OCI-LY7 (cell line): Measurements from ENCODE around the gene TLL2. TPM values are rescaled to one million over a fixed set of nuclear protein-coding genes. Genes with fewer than 3 reads are reported as not detected.

Experiments used
- BruUV-seq: library from RNA; stranded (reverse); fragments of 400-500 nt; replicated peaks from 2 replicates; lab custom pipeline; 2021; lab: Mats Ljungman, UMichigan
- CTCF ChIA-PET: fragments of 300-600 bp; sonication (Branson Sonifier 250); formaldehyde crosslinking; loops from one replicate; lab custom pipeline; 2022; ENCODE audit warnings: antibody characterized with exemption; ENCODE audit not compliant: unreplicated experiment; lab: Charles Lee
- POLR2A ChIA-PET: fragments of 300-600 bp; sonication (Branson Sonifier 250); formaldehyde crosslinking; loops from one replicate; lab custom pipeline; 2022; ENCODE audit warnings: antibody characterized with exemption; lab: Charles Lee
- DNase-seq: peaks from one replicate; pipeline ENCODE4 v3.0.0-alpha.2; 2015; ENCODE audit warnings: low spot score
- H2AFZ ChIP-seq: fragments of 200-600 bp; sonication (generic), shearing (Covaris generic); 2 replicates; pipeline ENCODE4 v1.6.1; 2014; ENCODE audit warnings: mild to moderate bottlenecking, antibody characterized with exemption, low read length, moderate library complexity
- H3K27ac ChIP-seq: fragments of 200-600 bp; sonication (generic); 2 replicates; pipeline ENCODE4 v1.5.1; 2014; ENCODE audit warnings: mixed run types, low read depth, mild to moderate bottlenecking, moderate library complexity, low read length, inconsistent platforms; ENCODE audit not compliant: poor library complexity, severe bottlenecking
- H3K36me3 ChIP-seq: fragments of 200-600 bp; sonication (generic); 2 replicates; pipeline ENCODE4 v1.6.1; 2014; ENCODE audit warnings: mild to moderate bottlenecking, antibody characterized with exemption, low read length, moderate library complexity, mixed read lengths; ENCODE audit not compliant: insufficient read depth
- H3K4me1 ChIP-seq: fragments of 200-600 bp; sonication (generic); 2 replicates; pipeline ENCODE4 v1.5.1; 2014; ENCODE audit warnings: mild to moderate bottlenecking, low read length; ENCODE audit not compliant: insufficient read depth, poor library complexity, severe bottlenecking
- H3K4me2 ChIP-seq: fragments of 200-600 bp; sonication (generic); 2 replicates; pipeline ENCODE4 v1.6.1; 2014; ENCODE audit warnings: mild to moderate bottlenecking, low read length
- H3K4me3 ChIP-seq: fragments of 200-600 bp; sonication (generic); 2 replicates; pipeline ENCODE4 v1.5.1; 2014; ENCODE audit warnings: mild to moderate bottlenecking, low read depth, low read length; ENCODE audit not compliant: poor library complexity, severe bottlenecking
- H3K79me2 ChIP-seq: fragments of 200-600 bp; sonication (generic); 2 replicates; pipeline ENCODE4 v1.6.1; 2016; ENCODE audit warnings: low read depth, mild to moderate bottlenecking, low read length, moderate library complexity, mixed read lengths; ENCODE audit not compliant: insufficient read depth
- H3K9me2 ChIP-seq: fragments of 200-600 bp; sonication (generic); 2 replicates; pipeline ENCODE4 v1.6.1; 2016; ENCODE audit warnings: mild to moderate bottlenecking, low read length, mixed read lengths; ENCODE audit not compliant: insufficient read depth
- H3K9me3 ChIP-seq: fragments of 200-600 bp; sonication (generic); 2 replicates; pipeline ENCODE4 v1.6.1; 2014; ENCODE audit warnings: mild to moderate bottlenecking, mixed run types, low read length, mixed read lengths
- H4K20me1 ChIP-seq: fragments of 200-600 bp; sonication (generic); 2 replicates; pipeline ENCODE4 v1.6.1; 2014; ENCODE audit warnings: mild to moderate bottlenecking, antibody characterized with exemption, low read length, moderate library complexity, mixed read lengths; ENCODE audit not compliant: insufficient read depth
- EZH2phosphoT487 ChIP-seq: fragments of 200-600 bp; sonication (generic); IDR thresholded peaks from 2 replicates; pipeline ENCODE4 v1.6.1; 2018; ENCODE audit warnings: low read depth, borderline replicate concordance, mild to moderate bottlenecking, mixed run types, antibody characterized with exemption, low read length, moderate library complexity, mixed read lengths
- intact Hi-C: fragments of 100-400 bp; cut with micrococcal nuclease; formaldehyde crosslinking; loops from one replicate; pipeline ENCODE4 v1.10.0; 2022; ENCODE audit not compliant: unreplicated experiment
- total RNA-seq, 2 experiments: library from RNA; depleted of rRNA in 1 of 2; stranded (reverse); fragments of >200 nt in 1 of 2; shearing (Covaris generic) in 1 of 2; gene quantifications; 2 replicates each; pipeline ENCODE4 v1.2.3, GENCODE V29; 2014 to 2022
- TF ChIP-seq, protein P1 (sequence below): fragments of 200-600 bp; sonication (generic); conservative IDR thresholded peaks from 2 replicates; pipeline ENCODE4 v1.5.1; 2014; ENCODE audit warnings: mild to moderate bottlenecking, antibody characterized with exemption, low read length, moderate library complexity, mixed read lengths

Gene TLL2
- total RNA-seq, 2 experiments from 2014 or later, result 0.97 to 1.1 TPM

DNA sequence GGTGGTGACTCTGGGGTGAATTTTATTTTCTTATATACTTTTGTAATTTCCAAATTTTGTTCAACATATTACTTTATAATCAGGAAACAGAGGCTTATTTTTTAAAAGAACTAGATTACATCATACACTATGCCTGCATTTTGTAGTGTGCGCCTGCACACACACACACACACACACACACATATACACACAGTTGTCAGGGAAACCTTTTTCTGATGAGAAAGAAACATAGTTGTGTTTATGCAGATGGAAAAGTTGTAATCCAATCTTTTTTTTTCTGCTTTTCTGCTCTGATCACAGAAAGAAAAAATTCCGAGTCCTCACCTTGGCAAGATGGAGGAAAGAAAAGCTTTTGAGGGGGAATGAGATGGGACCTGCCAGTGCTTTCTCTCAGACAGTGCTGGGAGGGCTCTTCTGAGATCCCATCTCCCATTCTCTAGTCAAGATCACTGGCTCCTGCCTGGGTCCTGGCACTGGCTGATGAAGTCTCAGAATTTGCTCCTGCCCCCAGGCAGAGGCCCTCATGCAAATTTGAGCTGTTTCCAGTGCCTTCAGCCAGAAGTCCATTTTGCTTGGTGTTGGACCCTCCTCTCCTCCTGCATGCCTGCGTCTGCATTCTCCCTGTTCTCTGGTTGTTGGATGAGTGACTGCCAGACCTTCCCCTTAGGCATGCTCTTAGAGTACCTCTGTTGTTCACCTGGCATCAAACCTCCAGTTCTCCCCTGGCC is 59.7 kb downstream of the TLL2 start:
- BruUV-seq, result no TSS peak
- no peaks in the 10 kb centered on the region for H3K36me3 ChIP-seq
- POLR2A ChIA-PET, result no interaction called here

GRCh38 chr10:96452494-96453153 is 61.1 kb downstream of the TLL2 start:
- H3K4me2 ChIP-seq, result no peak overlapping the region
- H3K4me1 ChIP-seq, result no peaks in the 10 kb centered on the region
- TF ChIP-seq EZH2phosphoT487, result no peak
- TF ChIP-seq, protein P1, sequence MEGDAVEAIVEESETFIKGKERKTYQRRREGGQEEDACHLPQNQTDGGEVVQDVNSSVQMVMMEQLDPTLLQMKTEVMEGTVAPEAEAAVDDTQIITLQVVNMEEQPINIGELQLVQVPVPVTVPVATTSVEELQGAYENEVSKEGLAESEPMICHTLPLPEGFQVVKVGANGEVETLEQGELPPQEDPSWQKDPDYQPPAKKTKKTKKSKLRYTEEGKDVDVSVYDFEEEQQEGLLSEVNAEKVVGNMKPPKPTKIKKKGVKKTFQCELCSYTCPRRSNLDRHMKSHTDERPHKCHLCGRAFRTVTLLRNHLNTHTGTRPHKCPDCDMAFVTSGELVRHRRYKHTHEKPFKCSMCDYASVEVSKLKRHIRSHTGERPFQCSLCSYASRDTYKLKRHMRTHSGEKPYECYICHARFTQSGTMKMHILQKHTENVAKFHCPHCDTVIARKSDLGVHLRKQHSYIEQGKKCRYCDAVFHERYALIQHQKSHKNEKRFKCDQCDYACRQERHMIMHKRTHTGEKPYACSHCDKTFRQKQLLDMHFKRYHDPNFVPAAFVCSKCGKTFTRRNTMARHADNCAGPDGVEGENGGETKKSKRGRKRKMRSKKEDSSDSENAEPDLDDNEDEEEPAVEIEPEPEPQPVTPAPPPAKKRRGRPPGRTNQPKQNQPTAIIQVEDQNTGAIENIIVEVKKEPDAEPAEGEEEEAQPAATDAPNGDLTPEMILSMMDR, result no peak
- H3K4me3 ChIP-seq, result no peak overlapping the region
- BruUV-seq, result no TSS peak
- POLR2A ChIA-PET, result interaction anchor here (0.5 kb wide), 1 partner anchor 705 kb away, joined by 3 read pairs; no protein-coding TSS in a partner anchor
- no peak overlapping the region for H2AFZ ChIP-seq
- DNase-seq, result no peak
- intact Hi-C loops, result no loop called here
- no peaks in the 10 kb centered on the region for H3K36me3 ChIP-seq
- no peaks in the 10 kb centered on the region for H3K9me2 ChIP-seq
- no peaks in the 10 kb centered on the region for H3K9me3 ChIP-seq
- no peaks in the 10 kb centered on the region for H4K20me1 ChIP-seq
- H3K79me2 ChIP-seq, result no peaks in the 10 kb centered on the region
- CTCF ChIA-PET, result no interaction called here
- H3K27ac ChIP-seq, result no peak overlapping the region

More for the DNA sequence above, 59.7 kb downstream of the TLL2 start:
- Histone ChIP-seq H3K27ac (no peak overlapping the region), H3K9me3 (no peaks in the 10 kb centered on the region), H3K79me2 (no peaks in the 10 kb centered on the region), H3K4me1 (no peaks in the 10 kb centered on the region), H2AFZ (no peak overlapping the region), H3K4me2 (no peak overlapping the region), H3K4me3 (no peak overlapping the region), H4K20me1 (no peaks in the 10 kb centered on the region), H3K9me2 (no peaks in the 10 kb centered on the region)
- intact Hi-C loops, result no loop called here
- no peak for DNase-seq
- CTCF ChIA-PET, result no interaction called here
- TF ChIP-seq, protein P1, result no peak
- no peak for TF ChIP-seq EZH2phosphoT487
